Measurements from ENCODE around the gene ATP10B. TPM values are rescaled to one million over a fixed set of nuclear protein-coding genes. Genes with fewer than 3 reads are reported as not detected.

ATP10B gene
- total and polyA plus RNA-seq, 12 donors = 0.01 to 0.15 (median 0.04) TPM; not detected in 9

GRCh38 chr5:160539431-160539830 is 312.6 kb downstream of the ATP10B start:
- ATAC-seq (no peak), DNase-seq (no peak)
- no peak overlapping the region for H3K4me3 ChIP-seq
- peaks cover 0 to 9% (median 0%) of the 10 kb centered on the region in 7 donors for H3K27me3 ChIP-seq
- H3K36me3 ChIP-seq = no peaks in the 10 kb centered on the region
- intact Hi-C loops (cut with DNase I) = no loop called here
- no peak overlapping the region for H3K27ac ChIP-seq
- no peak for TF ChIP-seq CTCF (IDR thresholded peaks at IDR 0.05)
- WGBS, 2 donors = 78 to 92% methylated on average over 1 of the region's 1 CpG
- H3K9me3 ChIP-seq = peaks cover 0 to 2% (median 0%) of the 10 kb centered on the region in 11 donors
- no peaks in the 10 kb centered on the region for H3K4me1 ChIP-seq

- Histone ChIP-seq H3K27me3 (peaks cover 0 to 9% (median 0%) of the 10 kb centered on the region in 7 donors), H3K4me1 (no peaks in the 10 kb centered on the region), H3K9me3 (peaks cover 0 to 2% (median 0%) of the 10 kb centered on the region in 11 donors), H3K36me3 (no peaks in the 10 kb centered on the region), H3K4me3 (no peak overlapping the region), H3K27ac (no peak overlapping the region)
- ATAC-seq (no peak), DNase-seq (no peak)
- WGBS, 2 donors = 80 to 90% methylated on average over 3 to 4 of the region's 4 CpGs
- no peak for TF ChIP-seq CTCF (IDR thresholded peaks at IDR 0.05)
- intact Hi-C loops (cut with DNase I) = no loop called here
These were observed 314.1 kb downstream of the ATP10B start for GRCh38 chr5:160537940-160538339.

GRCh38 chr5:160537116-160537515 is 314.9 kb downstream of the ATP10B start:
- no peak for ATAC-seq
- no peak overlapping the region for H3K4me3 ChIP-seq

GRCh38 chr5:160534914-160535313 is 317.1 kb downstream of the ATP10B start:
- no peak overlapping the region for H3K27ac ChIP-seq
- peaks cover 0 to 5% (median 0%) of the 10 kb centered on the region in 7 donors for H3K27me3 ChIP-seq
- intact Hi-C loops (cut with DNase I) = no loop called here
- H3K9me3 ChIP-seq = peaks cover 0 to 2% (median 0%) of the 10 kb centered on the region in 11 donors
- no peaks in the 10 kb centered on the region for H3K36me3 ChIP-seq
- no peak for TF ChIP-seq CTCF (IDR thresholded peaks at IDR 0.05)
- H3K4me3 ChIP-seq = no peak overlapping the region
- ATAC-seq = no peak
- DNase-seq = no peak
- no peaks in the 10 kb centered on the region for H3K4me1 ChIP-seq

More at GRCh38 chr5:160537116-160537515, 314.9 kb downstream of the ATP10B start:
- Histone ChIP-seq H3K36me3 (no peaks in the 10 kb centered on the region), H3K9me3 (peaks cover 0 to 2% (median 0%) of the 10 kb centered on the region in 11 donors), H3K27me3 (peaks cover 0 to 5% (median 0%) of the 10 kb centered on the region in 7 donors), H3K4me1 (no peaks in the 10 kb centered on the region), H3K27ac (no peak overlapping the region)
- intact Hi-C loops (cut with DNase I) = no loop called here
- no peak for DNase-seq
- no peak for TF ChIP-seq CTCF (IDR thresholded peaks at IDR 0.05)
